A549 (cell line): ENCODE results near the gene MRPL36. TPM values are rescaled to one million over a fixed set of nuclear protein-coding genes. Genes with fewer than 3 reads are reported as not detected.

Source experiments
- ATAC-seq, 2 experiments: fragments of 200-7000 bp in 1 of 2; fragments of >200 bp in 1 of 2; cut with Nextera tagmentation in 1 of 2; cut with Tn5 transposase in 1 of 2; 3 replicates each; pipeline versions ENCODE4 v1.8.0 to v1.9.1; 2018 to 2020; ENCODE audit warnings: mild to moderate bottlenecking in 1 of 2, moderate library complexity in 1 of 2
- CTCF ChIA-PET: fragments of 300-600 bp; sonication (Branson Sonifier 250); formaldehyde crosslinking; extraction: SDS; loops from one replicate; lab custom pipeline; 2021; ENCODE audit warnings: antibody characterized with exemption, inconsistent platforms; lab: Yijun Ruan, JAX
- POLR2A ChIA-PET: fragments of 350-600 bp; formaldehyde crosslinking; extraction: SDS; loops from one replicate; lab custom pipeline; 2021; ENCODE audit warnings: antibody characterized with exemption, inconsistent platforms; lab: Yijun Ruan, JAX
- DNase-seq, 2 experiments: peaks; one replicate each; pipeline versions ENCODE4 v3.0.0 to v3.0.0-alpha.2; 2011 to 2016; ENCODE audit warnings: low read depth in 1 of 2, low spot score in 1 of 2
- FAIRE-seq: peaks from 2 replicates; lab custom pipeline; 2011; peaks lifted over from hg19 to GRCh38; lab: Jason Lieb, UNC
- H3K27ac ChIP-seq, 2 experiments: fragments of >200 bp; sonication (Bioruptor Twin); formaldehyde crosslinking; 3 replicates each; pipeline ENCODE4 v1.5.1; 2016 to 2017
- H3K4me1 ChIP-seq: fragments of >200 bp; sonication (Bioruptor Twin); formaldehyde crosslinking; 3 replicates; pipeline ENCODE4 v1.6.1; 2016
- H3K4me2 ChIP-seq: fragments of >200 bp; sonication (Bioruptor Twin); formaldehyde crosslinking; 3 replicates; pipeline ENCODE4 v1.6.1; 2016
- H3K4me3 ChIP-seq: fragments of >200 bp; sonication (Bioruptor Twin); formaldehyde crosslinking; 3 replicates; pipeline ENCODE4 v1.5.1; 2016
- H3K9me3 ChIP-seq: fragments of >200 bp; sonication (Bioruptor Twin); formaldehyde crosslinking; 3 replicates; pipeline ENCODE4 v1.6.1; 2016
- BCL3 ChIP-seq: fragments of >200 bp; sonication (Bioruptor Twin); formaldehyde crosslinking; IDR thresholded peaks from 3 replicates; pipeline ENCODE4 v1.6.1; 2016
- CBX2 ChIP-seq: fragments of 200-600 bp; sonication (generic); IDR thresholded peaks from 2 replicates; pipeline ENCODE4 v1.6.1; 2016; ENCODE audit warnings: low read depth, mild to moderate bottlenecking, borderline replicate concordance
- CEBPB ChIP-seq, 2 experiments: fragments of >200 bp in 1 of 2; sonication (Bioruptor Twin) in 1 of 2; formaldehyde crosslinking in 1 of 2; IDR thresholded peaks; 2 replicates each; pipeline ENCODE4 v1.6.1; 2012 to 2016
- CHD2 ChIP-seq: fragments of 150-350 bp; IDR thresholded peaks from 2 replicates; pipeline ENCODE4 v1.6.1; 2014; ENCODE audit warnings: low read length; ENCODE audit not compliant: partially characterized antibody
- CHD4 ChIP-seq: fragments of 200-600 bp; sonication (generic); IDR thresholded peaks from 2 replicates; pipeline ENCODE4 v1.6.1; 2016; ENCODE audit warnings: antibody characterized with exemption, mild to moderate bottlenecking, borderline replicate concordance
- CTCF ChIP-seq: fragments of >200 bp; sonication (Bioruptor Twin); formaldehyde crosslinking; IDR thresholded peaks from 3 replicates; pipeline ENCODE4 v1.5.1; 2016
- EHMT2 ChIP-seq: fragments of 200-600 bp; sonication (generic); IDR thresholded peaks from 2 replicates; pipeline ENCODE4 v1.6.1; 2016; ENCODE audit warnings: antibody characterized with exemption, low read depth, mild to moderate bottlenecking, moderate library complexity
- FOXS1 ChIP-seq: fragments of 250-450 bp; sonication (Bioruptor Pico); IDR thresholded peaks from 2 replicates; pipeline ENCODE4 v1.5.0; 2020; ENCODE audit warnings: mild to moderate bottlenecking, moderate library complexity
- HES2 ChIP-seq: fragments of >200 bp; sonication (Bioruptor Twin); formaldehyde crosslinking; IDR thresholded peaks from 2 replicates; pipeline ENCODE4 v1.6.1; 2016
- HEYL ChIP-seq: fragments of 250-450 bp; sonication (Bioruptor Pico); IDR thresholded peaks from 2 replicates; pipeline ENCODE4 v1.8.0; 2021; ENCODE audit warnings: mild to moderate bottlenecking, moderate library complexity
- HMGXB4 ChIP-seq: fragments of 250-450 bp; sonication (Bioruptor Pico); IDR thresholded peaks from 2 replicates; pipeline ENCODE4 v1.5.0; 2021; ENCODE audit warnings: mild to moderate bottlenecking, moderate library complexity, borderline replicate concordance
- HOXB5 ChIP-seq: fragments of 250-450 bp; sonication (Bioruptor Pico); IDR thresholded peaks from 2 replicates; pipeline ENCODE4 v1.5.0; 2020; ENCODE audit warnings: mild to moderate bottlenecking, moderate library complexity
- JUN ChIP-seq, 2 experiments: fragments of >200 bp; sonication (Bioruptor Twin); formaldehyde crosslinking; IDR thresholded peaks; 2 replicates in 1 of 2; 3 replicates in 1 of 2; pipeline ENCODE4 v1.6.1; 2016 to 2017
- JUNB ChIP-seq: fragments of >200 bp; sonication (Bioruptor Twin); formaldehyde crosslinking; IDR thresholded peaks from 2 replicates; pipeline ENCODE4 v1.6.1; 2016
- MAFK ChIP-seq: fragments of 450-650 bp; IDR thresholded peaks from 2 replicates; pipeline ENCODE4 v1.6.1; 2014; ENCODE audit not compliant: partially characterized antibody
- MYC ChIP-seq: IDR thresholded peaks from 2 replicates; pipeline ENCODE4 v1.6.1; 2012; ENCODE audit warnings: mild to moderate bottlenecking, inconsistent platforms, low read length, improper control_type of control experiment, borderline replicate concordance
- PBX3 ChIP-seq: IDR thresholded peaks from 2 replicates; pipeline ENCODE4 v1.6.1; 2012
- RAD21 ChIP-seq, 2 experiments: fragments of >200 bp in 1 of 2; sonication (Bioruptor Twin) in 1 of 2; formaldehyde crosslinking in 1 of 2; IDR thresholded peaks in 1 of 2; conservative IDR thresholded peaks in 1 of 2; 2 replicates in 1 of 2; 3 replicates in 1 of 2; pipeline ENCODE4 v1.6.1; 2012 to 2018; ENCODE audit warnings: inconsistent platforms in 1 of 2
- RARB ChIP-seq: fragments of 250-450 bp; sonication (Bioruptor Pico); IDR thresholded peaks from 2 replicates; pipeline ENCODE4 v1.8.0; 2021; ENCODE audit warnings: mild to moderate bottlenecking, moderate library complexity
- RNF2 ChIP-seq: fragments of 200-600 bp; sonication (generic); IDR thresholded peaks from 2 replicates; pipeline ENCODE4 v1.6.1; 2016; ENCODE audit warnings: low read depth, mild to moderate bottlenecking, antibody characterized with exemption, moderate library complexity, borderline replicate concordance
- SMC3 ChIP-seq: fragments of >200 bp; sonication (Bioruptor Twin); formaldehyde crosslinking; IDR thresholded peaks from 3 replicates; pipeline ENCODE4 v1.6.1; 2018; ENCODE audit warnings: inconsistent platforms
- SREBF2 ChIP-seq: fragments of 450-650 bp; IDR thresholded peaks from 2 replicates; pipeline ENCODE4 v1.6.1; 2014; ENCODE audit warnings: mild to moderate bottlenecking, moderate library complexity
- TP53 ChIP-seq: fragments of 250-450 bp; sonication (Bioruptor Pico); IDR thresholded peaks from 2 replicates; pipeline ENCODE4 v1.5.0; 2021; ENCODE audit warnings: mild to moderate bottlenecking, moderate library complexity
- ZFP36 ChIP-seq: fragments of 450-650 bp; IDR thresholded peaks from 2 replicates; pipeline ENCODE4 v1.6.1; 2014; ENCODE audit warnings: borderline replicate concordance; ENCODE audit not compliant: partially characterized antibody
- ZNF302 ChIP-seq: fragments of 250-450 bp; sonication (Bioruptor Pico); IDR thresholded peaks from 2 replicates; pipeline ENCODE4 v1.9.0; 2021; ENCODE audit warnings: inconsistent platforms, mild to moderate bottlenecking, moderate library complexity
- ZSCAN20 ChIP-seq: fragments of 250-450 bp; sonication (Bioruptor Pico); IDR thresholded peaks from 2 replicates; pipeline ENCODE4 v1.8.0; 2022; ENCODE audit warnings: mild to moderate bottlenecking, moderate library complexity
- WGBS: methylation state at CpG from one replicate; pipeline ENCODE4 v1.1.6; 2017; ENCODE audit errors: missing lambda C conversion rate; 5-methylcytosine and 5-hydroxymethylcytosine counted together
- polyA plus RNA-seq, 4 experiments: library from polyadenylated mRNA; depleted of rRNA in 3 of 4; stranded (reverse); fragments of >200 nt; fragmentation: RNase III in 1 of 4; extraction: RNeasy Plus Mini Kit Qiagen cat#74134 plus additional on column Dnase treatment in 1 of 4; gene quantifications; 2 replicates in 3 of 4; 3 replicates in 1 of 4; pipeline ENCODE4 v1.2.3, GENCODE V29; 2011 to 2017

Gene MRPL36
- polyA plus RNA-seq, 2 of the 4 experiments (the other 2 are of a cell fraction), result 114 to 127 TPM

GRCh38 chr5:1752881-1753280 lies 46.8 kb downstream of the MRPL36 start:
- CTCF ChIA-PET, result interaction anchor here (1.3 to 1.5 kb wide), 2 partner anchors 14 to 20 kb away, joined by 4 to 6 read pairs; no protein-coding TSS in a partner anchor
- H3K27ac ChIP-seq, result no peak overlapping the region
- no peaks in the 10 kb centered on the region for H3K4me1 ChIP-seq
- H3K4me2 ChIP-seq, result no peak overlapping the region
- TF ChIP-seq TP53 (CRISPR knock-in tag) (no peak), PBX3 (no peak), FOXS1 (CRISPR knock-in tag) (no peak), JUNB (no peak), RARB (CRISPR knock-in tag) (no peak), MAFK (no peak), HMGXB4 (CRISPR knock-in tag) (no peak), RAD21 (conservative IDR thresholded peaks at IDR 0.05 in 1 of 2, IDR thresholded peaks at IDR 0.05 in 1 of 2) (no peak), CEBPB (IDR thresholded peaks at IDR 0.05) (no peak), CHD2 (no peak), ZNF302 (CRISPR knock-in tag) (no peak), HEYL (CRISPR knock-in tag) (no peak), MYC (no peak), CBX2 (no peak), EHMT2 (no peak), SMC3 (no peak), ZFP36 (no peak), CHD4 (no peak), ZSCAN20 (no peak), JUN (IDR thresholded peaks at IDR 0.05) (no peak)
- TF ChIP-seq, all 56 proteins: peak for 0
- no peaks in the 10 kb centered on the region for H3K9me3 ChIP-seq
- no peak overlapping the region for H3K4me3 ChIP-seq
- 3% methylated on average over 13 of the region's 16 CpGs for WGBS
- POLR2A ChIA-PET, result no interaction called here
- DNase-seq (no peak), ATAC-seq (no peak; a peak in 1 of 6 replicates), FAIRE-seq (no peak)

GRCh38 chr5:1751864-1752822 lies 47.5 kb downstream of the MRPL36 start:
- FAIRE-seq (no peak), DNase-seq (no peak), ATAC-seq (0 out of 6 replicates have a peak, but pooled peaks of 1 of the 2 experiments have one; percentile 14)
- no peaks in the 10 kb centered on the region for H3K4me1 ChIP-seq
- no peaks in the 10 kb centered on the region for H3K9me3 ChIP-seq
- no peak overlapping the region; the same call in 2 of the 3 replicates for H3K4me2 ChIP-seq
- no peak overlapping the region for H3K4me3 ChIP-seq
- TF ChIP-seq ZFP36 (no peak), JUNB (no peak), BCL3 (no peak), HES2 (no peak), HOXB5 (CRISPR knock-in tag) (no peak), ZNF302 (CRISPR knock-in tag) (no peak), RNF2 (no peak), CTCF (no peak), SREBF2 (no peak)
- WGBS, result 1% methylated on average over 23 of the region's 29 CpGs
- POLR2A ChIA-PET, result no interaction called here
- CTCF ChIA-PET, result interaction anchor here (0.9 to 1.5 kb wide), 4 partner anchors 11 to 21 kb away, joined by 3 to 6 read pairs (median 4); no protein-coding TSS in a partner anchor
- H3K27ac ChIP-seq, result no peak overlapping the region
